Right renal pelvis (tissue), 4 donors: ENCODE measurements around the gene HSPH1. TPM values are rescaled to one million over a fixed set of nuclear protein-coding genes. Genes with fewer than 3 reads are reported as not detected.

Experiments used
- DNase-seq, 4 donors: peaks; one replicate each; pipeline ENCODE4 v3.0.0-alpha.2; 2013; ENCODE audit warnings: low read depth in 4 of 4, low spot score in 3 of 4, missing footprints in 1 of 4
- polyA plus RNA-seq, 4 donors: library from polyadenylated mRNA; unstranded; fragments of 120-200 nt; gene quantifications; one replicate each; pipeline ENCODE4 v1.2.1, GENCODE V29; 2013; ENCODE audit not compliant: insufficient read length in 4 of 4

The HSPH1 gene
- polyA plus RNA-seq, 4 donors: 117 to 160 (median 129) TPM

DNA sequence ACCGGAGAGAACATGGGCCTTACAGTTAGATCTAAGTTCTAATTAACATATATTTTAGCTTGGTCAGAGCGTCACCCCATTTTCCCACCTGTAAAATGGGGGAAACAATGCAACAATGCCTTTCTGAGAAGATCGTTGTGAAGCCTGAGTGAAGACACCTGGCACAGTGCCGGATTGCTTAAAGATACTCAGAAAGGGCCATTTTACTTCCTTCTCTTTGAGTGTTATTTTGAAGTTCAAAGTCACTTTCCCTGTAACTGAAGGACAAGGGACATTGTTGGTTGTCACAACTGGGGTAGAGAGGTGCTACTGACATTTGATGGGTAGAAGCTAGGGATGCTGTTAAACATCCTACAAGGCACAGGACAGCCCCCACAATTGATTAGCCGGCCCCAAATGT, 28.1 kb downstream of the HSPH1 start:
- DNase-seq: no peak

DNA sequence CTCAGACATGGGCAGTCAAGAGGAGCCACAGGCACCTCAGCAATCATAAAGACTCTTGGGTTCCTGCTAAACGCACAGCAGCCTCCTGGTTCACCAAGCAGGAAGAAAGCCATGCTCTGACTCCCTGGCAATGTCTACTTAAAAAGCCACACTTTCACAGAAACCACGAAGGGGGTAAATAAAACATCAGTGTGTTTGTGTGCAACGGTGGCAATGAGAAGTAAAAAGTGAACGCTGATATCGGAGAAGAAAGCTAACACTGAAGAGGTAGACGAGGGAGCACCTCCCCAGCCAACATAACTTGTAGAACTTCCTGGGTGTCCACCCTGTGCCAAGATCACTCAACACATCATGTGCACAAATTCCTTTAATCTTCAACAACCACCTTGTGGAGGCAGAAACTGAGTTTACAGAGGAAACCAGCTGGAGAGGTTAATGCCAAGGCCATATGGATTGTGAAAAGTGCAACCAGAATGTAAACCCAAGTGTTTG, 30.2 kb downstream of the HSPH1 start:
- no peak for DNase-seq

DNA sequence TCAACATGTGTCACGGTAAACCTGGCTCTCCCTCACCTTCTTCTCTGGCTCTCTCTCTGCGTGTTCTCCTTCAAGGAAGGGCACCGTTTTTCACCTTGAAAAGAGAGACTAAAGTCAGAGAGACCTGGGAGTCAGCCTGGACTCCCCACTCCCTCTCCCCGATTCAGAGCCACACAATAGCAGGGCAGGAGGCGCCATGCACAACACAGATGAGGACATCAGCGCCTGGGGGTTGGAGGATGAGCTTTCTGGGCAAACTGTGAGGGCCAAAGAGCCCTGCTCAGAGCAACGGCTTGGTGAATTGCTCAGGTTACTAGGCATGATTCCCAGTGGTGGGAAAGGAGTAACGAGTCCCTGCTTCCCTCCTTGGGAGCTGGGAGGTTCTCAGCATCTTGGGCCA, 32.3 kb downstream of the HSPH1 start:
- DNase-seq: no peak

DNA sequence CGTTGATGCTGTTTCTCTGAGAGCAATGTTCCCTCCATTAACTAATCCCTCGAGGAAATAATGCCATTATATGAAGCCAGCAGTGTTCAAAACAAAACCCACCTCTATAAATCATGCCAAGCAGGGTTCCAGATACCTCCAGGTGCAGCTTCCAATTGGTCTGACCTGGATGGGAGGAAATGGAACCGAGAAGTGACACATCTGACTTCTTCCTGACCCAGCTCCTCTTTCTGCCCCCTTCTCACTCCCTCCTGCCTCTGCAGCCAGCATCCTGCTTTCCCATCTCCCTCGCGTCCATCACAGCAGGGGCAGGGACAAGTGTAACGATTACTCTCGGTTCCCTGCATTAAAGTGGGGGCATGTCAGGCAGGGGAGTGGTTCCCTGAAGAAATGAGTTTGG, 37.5 kb downstream of the HSPH1 start:
- no peak for DNase-seq

DNA sequence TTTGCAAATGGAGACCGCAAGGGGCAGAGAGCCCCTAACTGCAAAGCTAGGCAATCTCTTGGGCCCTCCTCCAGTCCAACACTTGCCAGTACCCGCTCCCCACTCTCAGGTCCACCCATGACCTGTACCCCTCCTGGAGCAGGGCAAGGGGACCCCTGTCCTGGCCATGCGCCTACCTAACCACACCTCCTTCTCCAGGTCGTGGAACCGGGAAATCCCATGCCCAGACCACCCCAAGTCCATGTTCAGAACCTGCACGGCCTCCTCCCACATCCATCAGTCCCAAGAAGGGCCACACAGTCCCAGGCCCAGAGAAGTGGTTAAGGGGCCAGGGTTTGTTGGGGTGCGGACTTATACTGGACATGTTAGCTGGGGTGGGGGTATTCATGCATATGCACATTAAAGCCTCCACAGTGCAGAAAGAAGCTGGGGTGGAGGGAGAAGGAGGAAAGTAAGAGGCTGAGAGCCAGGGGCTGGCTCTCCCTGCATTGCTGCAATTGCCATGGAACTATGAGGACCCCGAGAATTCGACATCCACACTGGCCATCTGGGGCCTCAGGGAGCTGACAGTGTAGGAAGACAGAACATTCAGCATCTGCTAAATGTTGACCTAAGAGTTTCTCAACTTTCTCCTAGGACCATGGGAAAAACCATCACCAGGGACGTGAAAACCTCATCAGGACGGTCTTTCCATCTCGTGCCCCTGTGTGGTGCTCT, 39.0 kb downstream of the HSPH1 start:
- no peak for DNase-seq

DNA sequence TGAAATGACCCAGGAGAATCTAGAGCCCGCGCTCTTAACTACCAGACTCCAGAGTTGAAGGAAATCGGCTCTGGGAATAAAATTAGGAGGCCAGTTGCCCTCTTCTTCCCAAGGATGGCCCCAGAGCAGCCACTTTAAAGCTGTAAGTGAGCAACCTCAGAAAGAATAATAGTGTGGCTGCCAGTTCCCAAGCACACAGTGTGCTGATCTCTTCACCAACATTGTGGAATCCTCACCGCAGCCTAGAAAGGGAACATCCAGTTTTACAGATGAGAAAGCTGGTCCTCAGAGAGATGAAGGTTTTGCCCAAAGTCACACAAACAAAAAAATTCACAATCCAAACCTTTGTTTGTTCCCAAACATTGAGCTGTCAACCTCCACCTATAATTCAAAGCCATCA, 39.6 kb downstream of the HSPH1 start:
- DNase-seq: no peak

DNA sequence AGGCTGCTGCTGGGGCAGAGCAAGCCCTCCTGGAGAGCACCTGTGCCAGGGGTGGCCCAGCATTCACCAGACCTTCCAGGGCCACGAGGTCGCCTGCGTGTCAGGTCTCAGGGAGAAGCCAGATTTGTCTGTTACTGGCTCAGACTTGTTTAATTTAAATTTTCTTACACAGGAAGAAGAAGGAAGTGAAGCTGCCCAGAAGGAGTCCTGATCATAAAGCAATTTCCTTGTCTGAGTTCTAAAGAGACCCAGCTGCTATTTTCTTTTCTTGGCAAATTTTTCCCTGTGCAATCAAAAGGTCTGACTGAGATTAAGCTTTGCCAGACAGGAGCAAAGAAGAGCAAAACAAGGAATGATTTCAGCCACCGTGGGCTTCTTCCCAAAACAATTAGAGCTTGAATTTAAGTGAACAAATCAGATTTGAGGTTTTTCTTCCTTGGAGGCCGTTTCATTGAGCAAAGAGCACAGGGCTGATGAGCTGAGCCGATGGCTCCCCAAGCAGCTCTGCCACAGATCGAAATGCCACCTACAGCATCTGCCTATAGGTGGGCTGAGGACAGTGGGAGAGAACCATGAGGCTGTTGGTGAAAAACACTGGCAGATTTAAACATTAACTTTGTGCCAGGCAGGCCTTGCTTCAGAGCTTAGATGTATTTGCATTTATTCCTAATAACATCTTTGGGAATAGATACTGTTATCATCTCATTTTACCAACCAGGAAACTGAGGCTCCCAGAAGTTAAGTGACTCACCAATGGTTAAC, 40.1 kb downstream of the HSPH1 start:
- DNase-seq: peak in 3 of 4 donors; percentile 4 to 27 (median 20)

DNA sequence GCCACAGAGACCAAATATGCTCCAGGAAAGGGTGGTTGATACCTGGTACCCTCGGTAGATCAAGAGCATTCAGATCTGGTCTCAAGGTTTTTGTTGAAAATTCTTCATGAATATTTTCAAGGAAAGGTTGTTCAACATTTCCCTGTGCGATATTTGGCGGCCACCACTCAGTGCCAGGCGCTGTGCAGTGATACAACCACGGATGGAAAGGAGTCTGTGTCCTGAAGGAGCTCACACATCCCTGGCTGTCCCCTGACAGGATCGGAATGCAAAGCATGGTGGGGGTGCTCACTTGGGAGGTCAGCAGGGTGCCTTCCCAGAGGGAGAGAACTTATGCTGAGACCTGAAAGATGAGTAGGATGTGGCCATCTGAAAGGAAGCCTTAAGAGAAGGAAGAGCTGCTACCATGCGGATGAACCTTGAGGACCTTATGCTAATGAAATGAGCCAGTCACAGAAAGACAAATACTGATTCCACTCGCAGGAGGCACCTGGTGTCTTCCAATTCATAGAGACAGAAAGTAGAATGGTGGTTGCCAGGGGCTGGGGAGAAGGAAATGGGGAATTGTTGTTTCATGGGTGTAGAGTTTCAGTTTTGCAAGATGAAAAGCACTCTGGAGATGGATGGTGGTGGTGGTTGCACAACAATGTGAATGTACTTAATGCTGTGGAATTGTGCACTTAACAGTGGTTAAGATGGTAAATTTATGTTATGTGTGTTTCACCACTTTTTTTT, 41.6 kb downstream of the HSPH1 start:
- no peak for DNase-seq

DNA sequence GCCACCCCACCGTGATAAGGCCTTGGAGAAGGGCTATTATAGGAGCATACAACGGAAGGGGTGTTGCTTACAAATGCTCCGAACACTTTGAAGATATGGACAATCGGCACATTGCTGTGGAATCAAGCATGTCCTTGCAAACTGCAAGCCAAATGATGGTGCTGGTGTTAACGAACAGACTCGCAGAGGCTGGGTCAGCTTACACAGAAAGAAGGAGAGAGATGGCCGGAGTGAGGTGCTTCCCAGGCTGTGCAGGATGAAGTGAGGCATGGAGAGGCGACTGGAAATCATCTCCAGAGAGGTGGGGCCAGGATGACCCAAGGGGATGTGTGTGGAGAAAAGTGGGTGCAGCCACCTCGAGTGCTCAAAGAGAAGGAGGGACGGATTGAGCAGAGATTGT, 42.2 kb downstream of the HSPH1 start:
- no peak for DNase-seq

DNA sequence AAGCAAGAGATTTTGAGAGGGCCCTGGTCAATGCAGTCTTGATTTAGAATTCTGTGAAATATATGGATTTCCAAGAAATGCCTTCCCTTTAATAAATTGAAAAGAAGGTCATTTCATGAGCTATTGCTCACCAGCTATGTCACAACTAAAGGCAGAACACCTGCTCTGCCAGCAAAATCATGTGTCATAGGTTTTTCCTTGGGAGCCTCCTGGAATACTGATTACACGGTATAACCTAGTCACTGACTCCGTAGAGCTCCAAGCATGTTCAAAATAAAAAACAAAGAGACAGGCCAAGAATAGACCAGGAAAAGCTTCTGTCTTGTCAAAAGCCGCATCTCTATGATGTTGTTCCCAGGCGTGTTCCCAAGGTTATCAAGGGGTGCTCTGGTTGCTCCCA, 45.5 kb downstream of the HSPH1 start:
- no peak for DNase-seq

DNA sequence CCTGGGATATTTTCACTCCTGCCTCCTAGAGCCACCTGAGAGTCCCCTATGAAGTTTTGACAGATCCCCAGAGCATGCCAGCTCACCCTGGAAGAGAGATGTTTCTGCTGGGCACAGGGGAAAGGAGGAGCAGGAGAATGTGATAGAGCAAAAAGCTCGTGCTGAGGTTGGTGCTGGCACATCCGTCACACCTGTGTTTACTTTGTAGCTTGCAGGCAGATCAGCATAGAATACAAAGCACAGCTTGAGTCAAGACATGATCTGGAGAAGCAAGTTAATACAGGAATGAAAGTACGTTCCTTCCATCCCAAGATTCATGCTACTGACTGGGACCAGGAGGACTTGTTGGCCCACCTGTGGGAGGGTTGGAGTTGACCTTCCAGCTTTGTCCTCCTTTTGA, 46.1 kb downstream of the HSPH1 start:
- DNase-seq: no peak

DNA sequence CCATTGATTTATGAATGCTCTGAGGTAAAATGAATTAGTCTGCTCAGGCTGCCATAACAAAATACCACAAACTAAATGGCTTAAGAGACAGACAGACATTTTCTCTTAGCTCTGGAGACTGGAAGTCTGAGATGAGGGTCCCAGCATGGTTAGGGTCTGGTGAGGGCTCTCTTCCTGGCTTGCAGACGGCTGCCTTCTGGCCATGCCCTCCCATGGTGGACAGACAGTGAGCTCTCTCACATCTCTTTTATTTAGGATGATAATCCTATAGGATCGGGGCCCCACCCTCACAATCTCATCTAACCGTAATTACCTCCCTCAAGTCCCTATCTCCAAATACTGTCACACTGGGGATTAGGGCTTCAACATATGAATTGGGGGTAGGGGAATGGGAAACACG, 47.1 kb downstream of the HSPH1 start:
- DNase-seq: no peak

DNA sequence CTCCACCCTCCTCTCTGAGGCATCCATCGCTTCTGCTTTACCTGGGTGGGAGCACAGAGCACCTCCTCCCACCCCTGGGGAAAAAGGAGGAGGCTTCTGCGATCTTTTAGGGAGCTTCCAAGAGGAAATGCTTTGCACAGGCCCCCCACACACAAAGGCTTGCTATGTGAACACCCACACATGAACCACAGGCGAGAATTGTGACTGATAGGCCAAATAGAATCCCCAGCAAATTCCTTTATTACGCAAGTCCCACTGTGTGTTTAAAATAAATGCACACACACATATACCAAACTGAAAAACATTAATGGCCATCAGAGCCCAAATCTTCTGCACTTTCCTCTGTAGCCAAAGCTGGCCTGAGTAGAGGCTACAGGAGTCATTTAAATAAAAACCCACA, 50.6 kb downstream of the HSPH1 start:
- DNase-seq: no peak

DNA sequence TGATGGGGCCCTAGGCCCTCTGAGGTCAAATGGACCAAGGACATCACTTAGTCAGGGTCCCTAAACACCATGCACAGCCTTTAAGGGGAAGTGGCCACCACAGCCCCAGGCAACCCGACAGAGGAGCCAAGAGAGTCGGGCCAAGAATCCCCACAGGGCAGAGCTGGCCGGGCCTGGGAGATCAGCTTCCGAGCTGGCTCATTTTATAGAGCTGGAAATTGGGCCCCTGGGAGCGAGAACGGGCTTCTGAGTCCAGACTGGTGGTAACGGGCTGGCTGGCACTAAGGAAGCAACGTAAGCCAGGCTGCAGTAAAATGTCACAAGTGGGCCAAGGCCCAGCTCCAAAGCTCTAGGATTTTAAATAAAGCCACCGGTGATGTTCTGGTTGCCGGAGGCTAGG, 51.1 kb downstream of the HSPH1 start:
- DNase-seq: no peak

DNA sequence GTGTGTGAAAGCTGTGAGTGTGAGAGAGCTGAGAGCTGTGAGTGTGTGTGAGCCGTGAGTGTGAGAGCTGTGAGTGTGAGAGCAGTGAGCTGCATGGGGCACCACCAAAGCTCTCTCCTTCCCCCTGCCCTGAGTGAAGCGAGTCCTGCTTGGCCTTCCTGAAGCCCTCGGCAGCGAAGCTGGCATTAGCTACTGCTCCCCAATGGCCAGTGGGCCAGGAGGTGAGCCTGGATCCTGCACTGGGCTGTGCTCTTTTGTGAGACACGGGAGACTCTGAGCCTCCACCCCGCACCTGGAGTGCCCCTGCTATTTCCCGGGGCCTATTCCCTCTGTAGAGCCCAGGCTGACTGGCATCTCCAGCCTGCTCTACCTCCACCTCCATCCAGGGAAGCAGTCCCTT, 51.5 kb downstream of the HSPH1 start:
- no peak for DNase-seq

DNA sequence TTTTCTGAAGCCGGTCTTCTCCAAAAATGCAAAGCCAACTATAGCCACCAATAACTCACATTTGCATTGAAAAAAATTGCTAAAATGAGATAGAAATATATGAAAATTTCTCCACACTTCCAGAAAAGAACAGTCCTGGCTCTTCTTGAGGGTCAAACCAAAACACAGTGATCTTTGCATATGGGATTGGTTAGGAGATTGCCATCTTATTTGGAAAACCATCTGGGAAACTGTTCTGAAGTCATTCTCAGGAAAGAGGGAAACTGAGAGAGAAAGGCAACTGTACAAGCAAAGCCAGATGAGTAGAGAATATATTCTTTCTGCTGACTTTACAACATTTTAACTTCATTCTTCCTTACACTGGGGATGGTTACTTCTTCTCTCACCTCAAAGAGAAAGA, 54.6 kb downstream of the HSPH1 start:
- DNase-seq: no peak

DNA sequence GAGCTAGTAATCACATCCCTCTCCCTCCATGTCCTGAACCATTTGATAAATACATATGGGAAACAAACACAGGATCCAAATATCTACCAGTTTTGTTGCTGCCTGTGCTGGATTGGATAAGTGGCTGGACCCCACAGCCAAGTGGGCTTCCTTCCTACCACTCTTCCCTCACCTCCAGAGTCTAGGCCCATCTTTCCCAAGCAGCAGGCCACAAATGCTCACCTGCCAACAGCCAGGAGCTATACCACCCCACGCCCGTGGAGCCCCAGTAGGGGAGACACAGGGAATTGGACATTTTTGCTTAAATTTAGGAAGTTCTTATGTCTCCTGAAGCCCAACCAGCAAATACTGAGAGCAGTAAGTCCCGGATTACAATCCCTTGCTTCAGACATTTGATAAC, 55.8 kb downstream of the HSPH1 start:
- DNase-seq: no peak

DNA sequence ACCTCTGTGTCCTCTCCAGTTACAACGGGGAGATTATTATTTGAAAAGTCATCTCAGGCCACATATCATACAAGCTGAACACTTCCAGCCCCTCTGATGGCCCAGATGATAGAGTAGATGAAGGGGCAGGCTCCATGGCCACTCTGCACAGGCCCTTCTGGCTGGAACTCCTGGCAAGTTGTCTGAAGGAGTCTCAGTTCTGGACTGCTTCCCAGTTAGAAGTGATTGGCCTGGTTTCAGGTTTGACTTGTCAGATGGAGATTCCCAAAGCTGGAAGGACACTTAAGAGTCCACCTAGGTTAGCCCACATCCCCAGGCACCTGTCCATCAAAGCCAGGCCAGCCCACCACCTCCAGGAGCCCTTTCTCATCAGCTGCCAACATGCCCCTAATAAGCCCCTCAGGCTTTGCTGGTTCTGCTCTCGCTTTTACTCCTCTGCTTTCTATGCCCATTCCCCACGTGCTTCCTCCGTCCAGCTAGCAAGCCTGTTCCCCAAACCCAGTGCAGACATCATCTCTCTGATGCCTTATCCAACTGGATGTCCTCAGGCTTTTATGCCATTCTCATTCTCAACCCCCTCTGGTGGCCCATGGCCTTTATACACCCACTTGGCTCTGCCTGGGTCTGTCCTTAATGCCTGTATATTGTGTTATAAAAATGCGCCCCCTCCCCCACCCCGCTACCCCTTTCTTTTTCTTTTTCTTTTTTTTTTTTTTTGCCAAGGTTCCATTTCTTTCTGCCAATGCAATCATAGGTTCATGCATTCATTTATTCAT, 56.5 kb downstream of the HSPH1 start:
- DNase-seq: no peak

DNA sequence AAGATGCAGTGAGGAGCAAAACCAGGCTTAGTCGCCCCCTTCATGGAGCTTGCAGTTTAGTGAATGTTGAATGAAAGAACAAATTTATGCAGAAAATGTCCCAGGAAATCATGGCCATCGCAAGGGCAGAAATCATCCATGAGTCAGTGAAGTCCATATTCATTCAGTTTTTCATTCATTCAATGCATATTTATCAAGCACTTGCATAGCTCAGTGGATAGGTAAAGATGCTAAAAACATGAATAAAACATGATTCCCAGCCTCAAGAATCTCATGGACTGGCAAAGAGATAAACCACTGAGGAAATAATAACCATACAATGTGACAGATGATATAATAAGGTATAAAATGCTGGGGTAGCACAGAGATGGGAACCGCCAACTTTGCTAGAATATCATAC, 58.8 kb downstream of the HSPH1 start:
- no peak for DNase-seq

DNA sequence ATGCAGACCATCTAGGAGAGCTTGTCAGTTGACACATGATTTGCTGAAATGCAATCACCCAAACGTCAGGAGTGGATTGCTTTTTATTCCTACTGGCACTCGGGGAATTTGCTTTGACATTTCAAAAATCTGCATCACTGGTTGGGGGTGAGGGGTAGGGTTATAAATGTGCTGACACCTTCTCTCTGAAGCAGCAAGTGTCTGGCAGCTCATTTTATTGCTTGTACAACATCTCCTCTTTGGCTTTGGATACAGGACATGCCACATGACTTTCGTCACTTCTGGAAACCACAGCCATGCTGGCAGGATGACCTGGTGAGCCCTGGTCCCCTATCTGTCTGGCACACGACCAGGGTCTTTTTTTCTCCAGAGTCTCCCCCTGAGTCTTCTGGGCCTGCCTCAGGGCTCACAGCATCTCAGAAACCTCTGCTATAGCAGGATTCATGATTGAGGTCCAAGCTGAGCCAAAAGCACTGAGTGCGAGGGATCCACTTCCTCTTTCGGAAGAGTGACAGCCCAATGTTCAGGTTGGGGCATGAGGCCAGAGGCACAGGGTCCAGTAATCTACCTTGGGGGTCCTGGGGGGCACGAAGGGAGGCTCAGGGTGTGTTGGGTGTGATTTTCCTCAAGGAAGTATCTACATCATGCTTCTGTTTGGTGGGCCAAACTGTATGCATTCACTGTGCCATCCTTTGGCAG, 60.1 kb downstream of the HSPH1 start:
- DNase-seq: no peak
